Activated T-cell treated with anti-CD3 and anti-CD28 coated beads, Interleukin-2, amount 50 U/mL, for 24 hours (primary cell): ENCODE data around the gene TUG1.

Source experiments
- DNase-seq: peaks from one replicate; pipeline ENCODE4 v3.0.0-alpha.2; 2020
- H3K27ac Mint-ChIP-seq: 2 replicates; pipeline ENCODE4 v1.8.0; 2020; ENCODE audit warnings: mild to moderate bottlenecking, mixed read lengths
- H3K27me3 Mint-ChIP-seq: 2 replicates; pipeline ENCODE4 v1.8.0; 2020; ENCODE audit warnings: mixed read lengths
- H3K36me3 Mint-ChIP-seq: 2 replicates; pipeline ENCODE4 v1.8.0; 2020; ENCODE audit warnings: low read depth, mixed read lengths
- H3K4me1 Mint-ChIP-seq: 2 replicates; pipeline ENCODE4 v1.8.0; 2020; ENCODE audit warnings: low read depth, mixed read lengths
- H3K4me3 Mint-ChIP-seq: 2 replicates; pipeline ENCODE4 v1.8.0; 2020; ENCODE audit warnings: mild to moderate bottlenecking, moderate library complexity, mixed read lengths
- H3K9me3 Mint-ChIP-seq: 2 replicates; pipeline ENCODE4 v1.8.0; 2020; ENCODE audit warnings: mixed read lengths

TUG1 gene

GRCh38 chr22:30940685-30941362, 28.2 kb upstream of the TUG1 start:
- peaks cover 90% of the 10 kb centered on the region for H3K36me3 Mint-ChIP-seq
- no peaks in the 10 kb centered on the region for H3K27me3 Mint-ChIP-seq
- H3K4me3 Mint-ChIP-seq = peak overlapping the region; percentile 48
- H3K9me3 Mint-ChIP-seq = no peaks in the 10 kb centered on the region
- DNase-seq = peak; percentile 64
- peak overlapping the region; percentile 92 for H3K27ac Mint-ChIP-seq
- peaks cover 79% of the 10 kb centered on the region for H3K4me1 Mint-ChIP-seq

GRCh38 chr22:30941363-30941740, 27.7 kb upstream of the TUG1 start:
- peak; percentile 43 for DNase-seq
- Mint-ChIP-seq H3K9me3 (no peaks in the 10 kb centered on the region), H3K27ac (peak overlapping the region; percentile 92), H3K4me1 (peaks cover 84% of the 10 kb centered on the region), H3K27me3 (no peaks in the 10 kb centered on the region), H3K4me3 (peak overlapping the region; percentile 48), H3K36me3 (peaks cover 90% of the 10 kb centered on the region)

GRCh38 chr22:30943368-30943767, 25.7 kb upstream of the TUG1 start:
- Mint-ChIP-seq H3K9me3 (no peaks in the 10 kb centered on the region), H3K27me3 (no peaks in the 10 kb centered on the region), H3K36me3 (peaks cover 76% of the 10 kb centered on the region), H3K4me1 (peaks cover 77% of the 10 kb centered on the region), H3K27ac (peak overlapping the region; percentile 23), H3K4me3 (no peak overlapping the region)
- DNase-seq = no peak

GRCh38 chr22:30944986-30945385, 24.1 kb upstream of the TUG1 start:
- H3K4me1 Mint-ChIP-seq = peaks cover 70% of the 10 kb centered on the region
- DNase-seq = no peak
- H3K27ac Mint-ChIP-seq = peak overlapping the region; percentile 36
- H3K4me3 Mint-ChIP-seq = no peak overlapping the region
- H3K9me3 Mint-ChIP-seq = no peaks in the 10 kb centered on the region
- no peaks in the 10 kb centered on the region for H3K27me3 Mint-ChIP-seq
- peaks cover 62% of the 10 kb centered on the region for H3K36me3 Mint-ChIP-seq

GRCh38 chr22:30945653-30946052, 23.4 kb upstream of the TUG1 start:
- no peaks in the 10 kb centered on the region for H3K9me3 Mint-ChIP-seq
- H3K4me3 Mint-ChIP-seq = no peak overlapping the region
- no peak for DNase-seq
- H3K27ac Mint-ChIP-seq = peak overlapping the region; percentile 39
- H3K27me3 Mint-ChIP-seq = no peaks in the 10 kb centered on the region
- H3K4me1 Mint-ChIP-seq = peaks cover 64% of the 10 kb centered on the region
- H3K36me3 Mint-ChIP-seq = peaks cover 55% of the 10 kb centered on the region

- Mint-ChIP-seq H3K9me3 (no peaks in the 10 kb centered on the region), H3K27ac (peak overlapping the region; percentile 31), H3K36me3 (peaks cover 48% of the 10 kb centered on the region), H3K4me3 (no peak overlapping the region), H3K4me1 (peaks cover 60% of the 10 kb centered on the region), H3K27me3 (no peaks in the 10 kb centered on the region)
- DNase-seq = no peak
Measured at GRCh38 chr22:30946354-30946753, 22.7 kb upstream of the TUG1 start.

- no peak overlapping the region for H3K4me3 Mint-ChIP-seq
- DNase-seq = no peak
- H3K27me3 Mint-ChIP-seq = no peaks in the 10 kb centered on the region
- H3K9me3 Mint-ChIP-seq = no peaks in the 10 kb centered on the region
- peaks cover 44% of the 10 kb centered on the region for H3K36me3 Mint-ChIP-seq
- H3K4me1 Mint-ChIP-seq = peaks cover 59% of the 10 kb centered on the region
- H3K27ac Mint-ChIP-seq = no peak overlapping the region
Measured at GRCh38 chr22:30947173-30947815, 21.8 kb upstream of the TUG1 start.

- Mint-ChIP-seq H3K4me1 (peaks cover 61% of the 10 kb centered on the region), H3K9me3 (no peaks in the 10 kb centered on the region)
- no peak for DNase-seq
Measured at GRCh38 chr22:30947816-30948454, 21.1 kb upstream of the TUG1 start.

GRCh38 chr22:30948930-30949342, 20.1 kb upstream of the TUG1 start:
- Mint-ChIP-seq H3K9me3 (no peaks in the 10 kb centered on the region), H3K4me3 (no peak overlapping the region), H3K4me1 (peaks cover 56% of the 10 kb centered on the region), H3K36me3 (peaks cover 50% of the 10 kb centered on the region), H3K27me3 (no peaks in the 10 kb centered on the region), H3K27ac (no peak overlapping the region)
- DNase-seq = no peak

More at GRCh38 chr22:30947816-30948454, 21.1 kb upstream of the TUG1 start:
- Mint-ChIP-seq H3K27me3 (no peaks in the 10 kb centered on the region), H3K36me3 (peaks cover 47% of the 10 kb centered on the region), H3K27ac (no peak overlapping the region), H3K4me3 (no peak overlapping the region)

- Mint-ChIP-seq H3K4me3 (no peak overlapping the region), H3K4me1 (peaks cover 50% of the 10 kb centered on the region), H3K36me3 (peaks cover 50% of the 10 kb centered on the region), H3K27me3 (no peaks in the 10 kb centered on the region), H3K27ac (no peak overlapping the region), H3K9me3 (no peaks in the 10 kb centered on the region)
- no peak for DNase-seq
Measured at GRCh38 chr22:30949934-30950660, 19.0 kb upstream of the TUG1 start.

- Mint-ChIP-seq H3K4me1 (peaks cover 60% of the 10 kb centered on the region), H3K9me3 (no peaks in the 10 kb centered on the region), H3K27me3 (no peaks in the 10 kb centered on the region), H3K4me3 (no peak overlapping the region), H3K36me3 (peaks cover 60% of the 10 kb centered on the region), H3K27ac (no peak overlapping the region)
- DNase-seq = no peak
Measured at GRCh38 chr22:30953206-30953605, 15.9 kb upstream of the TUG1 start.

GRCh38 chr22:30955153-30955552, 13.9 kb upstream of the TUG1 start:
- Mint-ChIP-seq H3K27me3 (no peaks in the 10 kb centered on the region), H3K4me3 (no peak overlapping the region), H3K27ac (peak overlapping the region; percentile 56), H3K36me3 (peaks cover 69% of the 10 kb centered on the region), H3K9me3 (no peaks in the 10 kb centered on the region), H3K4me1 (peaks cover 63% of the 10 kb centered on the region)
- DNase-seq = no peak

- no peak for DNase-seq
- no peak overlapping the region for H3K27ac Mint-ChIP-seq
- peaks cover 42% of the 10 kb centered on the region for H3K4me1 Mint-ChIP-seq
- H3K36me3 Mint-ChIP-seq = peaks cover 67% of the 10 kb centered on the region
- H3K27me3 Mint-ChIP-seq = no peaks in the 10 kb centered on the region
- no peak overlapping the region for H3K4me3 Mint-ChIP-seq
- H3K9me3 Mint-ChIP-seq = peaks cover 21% of the 10 kb centered on the region
Measured at GRCh38 chr22:30964858-30965257, 4.2 kb upstream of the TUG1 start.

GRCh38 chr22:30968015-30968923, 796 bp upstream of the TUG1 start, which contains the start of gene MORC2:
MORC2 (minus strand) TSS chr22:30968774; CDS start chr22:30967889, 885 bp downstream.
- Mint-ChIP-seq H3K27me3 (no peaks in the 10 kb centered on the region), H3K36me3 (peaks cover 89% of the 10 kb centered on the region), H3K4me1 (peaks cover 69% of the 10 kb centered on the region)

More at GRCh38 chr22:30968015-30968923, 796 bp upstream of the TUG1 start, which contains the start of gene MORC2:
- no peak for DNase-seq
- H3K4me3 Mint-ChIP-seq = peak within 1 kb of the TSS; percentile 87
- H3K27ac Mint-ChIP-seq = peak within 1 kb of the TSS; percentile 98
- peaks cover 45% of the 10 kb centered on the region for H3K9me3 Mint-ChIP-seq
